Left ventricle myocardium inferior (tissue), 1 donor: ENCODE data around the gene PCBP3. TPM values are rescaled to one million over a fixed set of nuclear protein-coding genes. Genes with fewer than 3 reads are reported as not detected.
A peak's percentile ranks its signal among the peaks of the same experiment; 100 is the strongest.

Experiments used
- DNase-seq: peaks from one replicate; pipeline ENCODE4 v3.0.0-alpha.2; 2020
- H3K27ac ChIP-seq: fragments of 200-600 bp; replicated peaks from 2 replicates; pipeline ENCODE4 v1.8.0; 2021
- H3K27me3 ChIP-seq: fragments of 200-600 bp; 2 replicates; pipeline ENCODE4 v1.8.0; 2021; ENCODE audit warnings: low read depth
- H3K36me3 ChIP-seq: fragments of 200-600 bp; 2 replicates; pipeline ENCODE4 v1.8.0; 2021
- H3K4me1 ChIP-seq: fragments of 200-600 bp; 2 replicates; pipeline ENCODE4 v1.8.0; 2021
- H3K4me3 ChIP-seq: fragments of 200-600 bp; 2 replicates; pipeline ENCODE4 v1.8.0; 2021; ENCODE audit warnings: mild to moderate bottlenecking, moderate library complexity
- H3K9me3 ChIP-seq: fragments of 200-600 bp; replicated peaks from 2 replicates; pipeline ENCODE4 v1.8.0; 2021
- CTCF ChIP-seq: fragments of 200-600 bp; IDR thresholded peaks from 2 replicates; pipeline ENCODE4 v1.8.0; 2021; ENCODE audit warnings: antibody characterized with exemption, mild to moderate bottlenecking, borderline replicate concordance
- intact Hi-C: fragments of 100-400 bp; cut with micrococcal nuclease; formaldehyde crosslinking; loops from one replicate; pipeline ENCODE4 v1.11.0; 2022
- total RNA-seq: library from RNA; stranded (reverse); fragmentation: NEBNext Ultra II Directional; extraction: Animal tissue kit (Norgen Biotek cat#: 25700); gene quantifications from one replicate; pipeline ENCODE4 v1.2.1, GENCODE V29; 2021
- donor health status: DM: no; HTN: yes; CAD: no; lungs with severe emphysema.

The PCBP3 gene
- total RNA-seq, 1 donor from 2014 or later, result 2.9 TPM

DNA sequence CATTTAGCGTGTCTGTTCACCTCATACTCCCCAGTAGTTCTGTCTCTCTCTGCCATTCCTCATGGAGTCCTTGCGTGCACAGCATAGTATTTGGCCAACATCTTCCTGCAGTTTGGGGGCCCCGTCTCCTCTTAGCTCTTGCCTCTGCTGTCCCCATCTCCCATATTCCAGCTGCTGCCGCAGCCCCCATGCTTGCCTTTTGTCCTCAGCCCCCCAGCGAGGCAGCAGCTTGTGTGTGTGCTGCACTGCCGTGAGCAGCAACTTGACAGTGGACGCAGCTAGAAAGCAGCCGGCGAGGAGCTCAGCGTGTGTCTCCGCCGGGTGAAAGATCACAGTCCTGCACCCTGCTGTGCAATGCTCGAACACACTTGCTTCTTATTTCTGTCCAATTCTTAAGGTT, 173.8 kb downstream of the PCBP3 start:
- Histone ChIP-seq H3K4me1 (no peaks in the 10 kb centered on the region), H3K36me3 (no peaks in the 10 kb centered on the region), H3K4me3 (no peak overlapping the region), H3K9me3 (no peaks in the 10 kb centered on the region), H3K27me3 (peaks cover 6% of the 10 kb centered on the region), H3K27ac (no peak overlapping the region)
- TF ChIP-seq CTCF, result no peak
- intact Hi-C loops, result no loop called here
- no peak for DNase-seq

DNA sequence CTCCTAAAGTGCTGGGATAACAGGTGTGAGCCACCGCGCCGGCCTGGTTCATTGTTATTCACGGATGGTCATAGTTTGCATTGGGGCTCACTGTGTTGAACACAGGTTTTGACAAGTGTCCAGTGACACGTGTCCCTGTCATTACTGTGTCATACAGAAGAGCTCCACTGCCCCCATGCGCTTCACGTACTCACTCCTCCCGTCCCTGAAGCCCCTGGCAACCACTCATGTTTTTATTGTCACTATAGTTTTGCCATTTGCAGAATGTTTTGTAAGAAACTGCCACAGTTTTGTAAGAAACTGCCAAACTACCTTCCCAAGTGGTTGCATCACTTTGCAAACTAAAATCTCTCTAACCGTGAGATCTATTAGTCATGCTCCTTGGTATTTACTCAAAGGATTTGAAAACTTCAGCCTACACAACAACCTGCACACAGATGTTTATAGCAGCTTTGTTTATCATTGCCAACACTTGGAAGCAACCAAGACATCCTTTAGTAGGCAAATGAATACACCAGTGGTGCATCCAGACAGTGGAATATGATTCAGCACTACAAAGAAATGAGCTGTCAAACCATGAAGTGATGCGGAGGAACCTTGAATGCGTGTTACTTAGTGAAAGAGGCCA, 174.9 kb downstream of the PCBP3 start:
- no peak overlapping the region for H3K27ac ChIP-seq
- intact Hi-C loops, result no loop called here
- H3K36me3 ChIP-seq, result no peaks in the 10 kb centered on the region
- H3K27me3 ChIP-seq, result peaks cover 8% of the 10 kb centered on the region
- no peak for DNase-seq
- TF ChIP-seq CTCF, result no peak
- H3K4me1 ChIP-seq, result no peaks in the 10 kb centered on the region
- no peak overlapping the region for H3K4me3 ChIP-seq
- no peaks in the 10 kb centered on the region for H3K9me3 ChIP-seq

GRCh38 chr21:45818904-45819285, 175.4 kb downstream of the PCBP3 start:
- Histone ChIP-seq H3K27ac (no peak overlapping the region), H3K4me1 (no peaks in the 10 kb centered on the region), H3K4me3 (no peak overlapping the region), H3K9me3 (no peaks in the 10 kb centered on the region), H3K36me3 (no peaks in the 10 kb centered on the region), H3K27me3 (peaks cover 14% of the 10 kb centered on the region)
- DNase-seq, result no peak
- no peak for TF ChIP-seq CTCF
- intact Hi-C loops, result no loop called here

- no peak overlapping the region for H3K27ac ChIP-seq
- no peaks in the 10 kb centered on the region for H3K4me1 ChIP-seq
- intact Hi-C loops, result no loop called here
- H3K36me3 ChIP-seq, result no peaks in the 10 kb centered on the region
- peaks cover 15% of the 10 kb centered on the region for H3K27me3 ChIP-seq
- H3K4me3 ChIP-seq, result no peak overlapping the region
- no peak for TF ChIP-seq CTCF
- H3K9me3 ChIP-seq, result no peaks in the 10 kb centered on the region
- DNase-seq, result no peak
These were observed 176.1 kb downstream of the PCBP3 start for GRCh38 chr21:45819478-45820170.

GRCh38 chr21:45820171-45821091, 176.9 kb downstream of the PCBP3 start:
- intact Hi-C loops, result no loop called here
- Histone ChIP-seq H3K9me3 (no peaks in the 10 kb centered on the region), H3K4me1 (no peaks in the 10 kb centered on the region), H3K36me3 (no peaks in the 10 kb centered on the region), H3K27ac (no peak overlapping the region), H3K4me3 (no peak overlapping the region), H3K27me3 (peaks cover 23% of the 10 kb centered on the region)
- peak; percentile 84 for TF ChIP-seq CTCF
- DNase-seq, result peak; percentile 65
